Measurements from ENCODE around the gene CHAC2. TPM values are rescaled to one million over a fixed set of nuclear protein-coding genes. Genes with fewer than 3 reads are reported as not detected.

CHAC2 gene
- total RNA-seq, 1 experiment from 2014 or later, result 8.4 TPM

GRCh38 chr2:53739032-53739431 lies 28.6 kb upstream of the CHAC2 start:
- no peaks in the 10 kb centered on the region for H4K20me1 ChIP-seq (ENCODE audit: insufficient read depth)
- TF ChIP-seq TCF7L2 (IDR thresholded peaks at IDR 0.05; ENCODE audit: borderline replicate concordance, extremely low read depth, insufficient read depth, insufficient read length) (no peak), CEBPB (IDR thresholded peaks at IDR 0.05; ENCODE audit: low read depth) (no peak), YY1 (IDR thresholded peaks at IDR 0.05; ENCODE audit: extremely low read depth, insufficient replicate concordance, low read depth, low read length) (no peak), EZH2phosphoT487 (IDR thresholded peaks at IDR 0.05; ENCODE audit: borderline replicate concordance) (no peak), CBX3 (IDR thresholded peaks at IDR 0.05; ENCODE audit: low read depth) (no peak)
- H3K9ac ChIP-seq (ENCODE audit: low read length), result no peak overlapping the region
- H3K79me2 ChIP-seq (ENCODE audit: insufficient read depth, low read length), result no peaks in the 10 kb centered on the region
- H3K4me3 ChIP-seq (replicated peaks in 1 of 2; ENCODE audit: low read depth in 1 of 2, low read length in 2 of 2), result no peak overlapping the region
- RAD21 ChIA-PET (ENCODE audit: low non-redundant PET in 1 of 2, low total read pairs in 2 of 2, uncharacterized antibody in 2 of 2, unreplicated experiment in 2 of 2), result no interaction called here
- no peaks in the 10 kb centered on the region for H3K9me3 ChIP-seq (ENCODE audit: control insufficient read depth in 1 of 2, insufficient read depth in 1 of 2, low read depth in 1 of 2, low read length in 2 of 2)
- H3K27me3 ChIP-seq (ENCODE audit: insufficient read depth, low read length), result no peaks in the 10 kb centered on the region
- BruUV-seq (replicated peaks), result no TSS peak
- intact Hi-C loops (cut with micrococcal nuclease), result no loop called here
- H2AFZ ChIP-seq (ENCODE audit: low read depth, low read length, poor library complexity, severe bottlenecking), result no peak overlapping the region
- H3K36me3 ChIP-seq (ENCODE audit: control insufficient read depth in 1 of 2, insufficient read depth in 2 of 2, low read length in 2 of 2), result no peaks in the 10 kb centered on the region
- no peak overlapping the region for H3K27ac ChIP-seq (ENCODE audit: low read depth, low read length)
- POLR2A ChIA-PET, result no interaction called here
- no peaks in the 10 kb centered on the region for H3K9me2 ChIP-seq (ENCODE audit: insufficient read depth)
- CTCF ChIA-PET, result interaction anchor here (1.1 kb wide), 1 partner anchor 316 kb away, joined by 7 read pairs; no protein-coding TSS in a partner anchor
- H3K4me2 ChIP-seq (ENCODE audit: low read length), result no peak overlapping the region
- no peak for ATAC-seq
- no peaks in the 10 kb centered on the region for H3K4me1 ChIP-seq (ENCODE audit: control insufficient read depth in 1 of 2, insufficient read depth in 2 of 2, low read length in 2 of 2)
- DNase-seq (ENCODE audit: low read depth, low spot score), result no peak

GRCh38 chr2:53740170-53740569 lies 27.4 kb upstream of the CHAC2 start:
- Histone ChIP-seq H3K36me3 (ENCODE audit: control insufficient read depth in 1 of 2, insufficient read depth in 2 of 2, low read length in 2 of 2) (no peaks in the 10 kb centered on the region), H3K27me3 (ENCODE audit: insufficient read depth, low read length) (no peaks in the 10 kb centered on the region), H3K4me3 (replicated peaks in 1 of 2; ENCODE audit: low read depth in 1 of 2, low read length in 2 of 2) (no peak overlapping the region), H3K4me1 (ENCODE audit: control insufficient read depth in 1 of 2, insufficient read depth in 2 of 2, low read length in 2 of 2) (no peaks in the 10 kb centered on the region), H3K9ac (ENCODE audit: low read length) (no peak overlapping the region), H3K27ac (ENCODE audit: low read depth, low read length) (no peak overlapping the region), H4K20me1 (ENCODE audit: insufficient read depth) (no peaks in the 10 kb centered on the region), H3K9me3 (ENCODE audit: control insufficient read depth in 1 of 2, insufficient read depth in 1 of 2, low read depth in 1 of 2, low read length in 2 of 2) (no peaks in the 10 kb centered on the region), H3K79me2 (ENCODE audit: insufficient read depth, low read length) (no peaks in the 10 kb centered on the region), H2AFZ (ENCODE audit: low read depth, low read length, poor library complexity, severe bottlenecking) (no peak overlapping the region), H3K4me2 (ENCODE audit: low read length) (no peak overlapping the region), H3K9me2 (ENCODE audit: insufficient read depth) (no peaks in the 10 kb centered on the region)
- DNase-seq (ENCODE audit: low read depth, low spot score) (peak; percentile 1), ATAC-seq (no peak)
- ChIA-PET POLR2A (no interaction called here), CTCF (interaction anchor here (1.1 kb wide), 1 partner anchor 317 kb away, joined by 7 read pairs; no protein-coding TSS in a partner anchor), RAD21 (ENCODE audit: low non-redundant PET in 1 of 2, low total read pairs in 2 of 2, uncharacterized antibody in 2 of 2, unreplicated experiment in 2 of 2) (no interaction called here)
- BruUV-seq (replicated peaks), result no TSS peak
- intact Hi-C loops (cut with micrococcal nuclease), result no loop called here
- peak; percentile 60 for TF ChIP-seq RAD21 (IDR thresholded peaks at IDR 0.05; ENCODE audit: low read depth)
- no peak for TF ChIP-seq ATF3 (IDR thresholded peaks at IDR 0.05)
- TF ChIP-seq CBX3 (IDR thresholded peaks at IDR 0.05; ENCODE audit: low read depth), result no peak
- TF ChIP-seq CTCF (IDR thresholded peaks at IDR 0.05 in 2 of 3, conservative IDR thresholded peaks at IDR 0.05 in 1 of 3; ENCODE audit: borderline replicate concordance in 1 of 3, insufficient read depth in 1 of 3, low read depth in 2 of 3, low read length in 2 of 3), result peak; percentile 28 to 53 (median 36); a peak in 4 of 6 replicates
